Smooth muscle cell (in vitro differentiated cells): ENCODE data around the gene GAPVD1. TPM values are rescaled to one million over a fixed set of nuclear protein-coding genes. Genes with fewer than 3 reads are reported as not detected.
"Not testable (repeated sequence)": the region's sequence is repeated elsewhere in the genome, so short reads cannot be mapped to it uniquely, and the experiment has no call there.

Experiments used
- DNase-seq: peaks from one replicate; lab custom pipeline; 2025; ENCODE audit not compliant: unreplicated experiment; lab: John Stamatoyannopoulos, UW
- H2AFZ ChIP-seq: fragments of 200-600 bp; sonication (generic); 2 replicates; pipeline ENCODE4 v1.6.0; 2016; ENCODE audit warnings: antibody characterized with exemption, low read depth, mild to moderate bottlenecking
- H3F3A ChIP-seq: fragments of 200-600 bp; sonication (generic); 2 replicates; pipeline ENCODE4 v1.6.0; 2017; ENCODE audit warnings: antibody characterized with exemption, low read depth
- H3K27ac ChIP-seq: fragments of 200-600 bp; sonication (generic); 2 replicates; pipeline ENCODE4 v1.5.1; 2016; ENCODE audit warnings: low read depth, mild to moderate bottlenecking
- H3K27me3 ChIP-seq: fragments of 200-600 bp; sonication (generic); 2 replicates; pipeline ENCODE4 v1.6.1; 2016; ENCODE audit warnings: low read depth, mild to moderate bottlenecking
- H3K36me3 ChIP-seq: fragments of 200-600 bp; sonication (generic); 2 replicates; pipeline ENCODE4 v1.5.1; 2016; ENCODE audit warnings: low read depth
- H3K4me1 ChIP-seq: fragments of 200-600 bp; sonication (generic); 2 replicates; pipeline ENCODE4 v1.5.1; 2016; ENCODE audit warnings: low read depth
- H3K4me2 ChIP-seq: fragments of 200-600 bp; sonication (generic); 2 replicates; pipeline ENCODE4 v1.6.0; 2016; ENCODE audit warnings: mild to moderate bottlenecking
- H3K4me3 ChIP-seq: fragments of 200-600 bp; sonication (generic); 2 replicates; pipeline ENCODE4 v1.5.1; 2016; ENCODE audit warnings: mild to moderate bottlenecking
- H3K79me2 ChIP-seq: fragments of 200-600 bp; sonication (generic); 2 replicates; pipeline ENCODE4 v1.6.0; 2016; ENCODE audit warnings: low read depth, mild to moderate bottlenecking
- H3K9ac ChIP-seq: fragments of 200-600 bp; sonication (generic); 2 replicates; pipeline ENCODE4 v1.6.0; 2016; ENCODE audit warnings: low read depth
- H3K9me3 ChIP-seq: fragments of 200-600 bp; sonication (generic); replicated peaks from 2 replicates; pipeline ENCODE4 v1.5.1; 2016; ENCODE audit warnings: low read depth
- H4K20me1 ChIP-seq: fragments of 200-600 bp; sonication (generic); 2 replicates; pipeline ENCODE4 v1.6.0; 2016; ENCODE audit warnings: low read depth
- CTCF ChIP-seq: fragments of 200-600 bp; sonication (generic); IDR thresholded peaks from 2 replicates; pipeline ENCODE4 v1.5.1; 2017; ENCODE audit warnings: borderline replicate concordance, mild to moderate bottlenecking, antibody characterized with exemption; ENCODE audit not compliant: insufficient read depth, poor library complexity, severe bottlenecking
- WGBS: methylation state at CpG from one replicate; pipeline ENCODE4 v1.1.7; 2016; ENCODE audit warnings: low lambda C conversion rate; 5-methylcytosine and 5-hydroxymethylcytosine counted together
- polyA plus RNA-seq: library from polyadenylated mRNA; unstranded; fragments of >200 nt; fragmentation: Nextera tagmentation; extraction: Ambion mirVana; gene quantifications from 2 replicates; pipeline ENCODE4 v1.2.1, GENCODE V29; 2016
- total RNA-seq: library from RNA; depleted of rRNA; stranded (reverse); fragments of >200 nt; gene quantifications from 2 replicates; pipeline ENCODE4 v1.2.3, GENCODE V29; 2014

GAPVD1 gene
- total and polyA plus RNA-seq, 2 experiments from 2014 or later: 22.3 to 56.4 TPM

GRCh38 chr9:125304273-125304672 is 42.6 kb downstream of the GAPVD1 start:
- H3K9ac ChIP-seq: no peak overlapping the region
- peaks cover 13% of the 10 kb centered on the region for H3K36me3 ChIP-seq
- peaks cover 11% of the 10 kb centered on the region for H4K20me1 ChIP-seq
- H3F3A ChIP-seq: no peaks in the 10 kb centered on the region
- no peak for DNase-seq
- no peak for TF ChIP-seq CTCF
- peaks cover 4% of the 10 kb centered on the region for H3K79me2 ChIP-seq
- no peak overlapping the region for H3K4me2 ChIP-seq
- H3K9me3 ChIP-seq: no peaks in the 10 kb centered on the region
- H3K4me1 ChIP-seq: no peaks in the 10 kb centered on the region
- H2AFZ ChIP-seq: no peak overlapping the region
- H3K27ac ChIP-seq: no peak overlapping the region
- no peak overlapping the region for H3K4me3 ChIP-seq
- H3K27me3 ChIP-seq: no peaks in the 10 kb centered on the region
- 100% methylated on average over 2 of the region's 2 CpGs for WGBS

GRCh38 chr9:125312411-125312810 is 50.8 kb downstream of the GAPVD1 start:
- Histone ChIP-seq H3K27ac (no peak overlapping the region), H2AFZ (no peak overlapping the region), H3K36me3 (peaks cover 46% of the 10 kb centered on the region), H3K9ac (no peak overlapping the region), H3K4me2 (no peak overlapping the region), H4K20me1 (no peaks in the 10 kb centered on the region), H3F3A (no peaks in the 10 kb centered on the region), H3K9me3 (no peaks in the 10 kb centered on the region), H3K27me3 (no peaks in the 10 kb centered on the region), H3K4me3 (no peak overlapping the region), H3K4me1 (no peaks in the 10 kb centered on the region), H3K79me2 (peaks cover 3% of the 10 kb centered on the region)
- TF ChIP-seq CTCF: no peak
- DNase-seq: no peak
- WGBS: 95% methylated on average over 2 of the region's 2 CpGs

- peaks cover 59% of the 10 kb centered on the region for H3K36me3 ChIP-seq
- WGBS: 63% methylated on average over 3 of the region's 3 CpGs
- not testable (repeated sequence) for H2AFZ ChIP-seq, H4K20me1 ChIP-seq, H3K79me2 ChIP-seq, DNase-seq, H3K9me3 ChIP-seq, H3F3A ChIP-seq, H3K4me3 ChIP-seq, H3K27me3 ChIP-seq, H3K27ac ChIP-seq, H3K4me2 ChIP-seq, H3K4me1 ChIP-seq, H3K9ac ChIP-seq
These were observed 54.7 kb downstream of the GAPVD1 start for GRCh38 chr9:125316359-125316758.

- over 99% methylated on average over 3 of the region's 3 CpGs for WGBS
- no peaks in the 10 kb centered on the region for H3K27me3 ChIP-seq
- no peak overlapping the region for H3K27ac ChIP-seq
- H3K9me3 ChIP-seq: no peaks in the 10 kb centered on the region
- H3K36me3 ChIP-seq: peaks cover 59% of the 10 kb centered on the region
- no peak overlapping the region for H3K4me3 ChIP-seq
- H3K9ac ChIP-seq: no peak overlapping the region
- no peaks in the 10 kb centered on the region for H3F3A ChIP-seq
- no peak for TF ChIP-seq CTCF
- peaks cover 6% of the 10 kb centered on the region for H4K20me1 ChIP-seq
- H3K79me2 ChIP-seq: no peaks in the 10 kb centered on the region
- H3K4me2 ChIP-seq: no peak overlapping the region
- no peak overlapping the region for H2AFZ ChIP-seq
- no peak for DNase-seq
- no peaks in the 10 kb centered on the region for H3K4me1 ChIP-seq
These were observed 56.1 kb downstream of the GAPVD1 start for GRCh38 chr9:125317704-125318103.
